ENCODE measurements around the gene DPM2.

Gene DPM2

GRCh38 chr9:127945338-127945737 lies 7.7 kb upstream of the DPM2 start:
- Mint-ChIP-seq H3K4me3 (no peak overlapping the region), H3K27ac (ENCODE audit: low read depth) (no peak overlapping the region), H3K27me3 (no peaks in the 10 kb centered on the region), H3K9me3 (no peaks in the 10 kb centered on the region), H3K4me1 (peaks cover 28% of the 10 kb centered on the region), H3K36me3 (ENCODE audit: insufficient read depth) (peaks cover 40% of the 10 kb centered on the region)
- DNase-seq (ENCODE audit: low spot score in 2 of 2) (no peak), ATAC-seq (replicated peaks; ENCODE audit: extremely low read depth, poor library complexity, severe bottlenecking) (no peak)

GRCh38 chr9:127944586-127945218 lies 7.0 kb upstream of the DPM2 start:
- no peak overlapping the region for H3K4me3 Mint-ChIP-seq
- ATAC-seq (replicated peaks; ENCODE audit: extremely low read depth, poor library complexity, severe bottlenecking) (no peak), DNase-seq (ENCODE audit: low spot score in 2 of 2) (no peak)
- H3K9me3 Mint-ChIP-seq, result no peaks in the 10 kb centered on the region
- H3K27me3 Mint-ChIP-seq, result no peaks in the 10 kb centered on the region
- H3K27ac Mint-ChIP-seq (ENCODE audit: low read depth), result no peak overlapping the region
- H3K4me1 Mint-ChIP-seq, result peaks cover 24% of the 10 kb centered on the region
- peaks cover 41% of the 10 kb centered on the region for H3K36me3 Mint-ChIP-seq (ENCODE audit: insufficient read depth)

- DNase-seq (ENCODE audit: low spot score in 2 of 2), result peak; percentile 48 to 58
- H3K27ac Mint-ChIP-seq (ENCODE audit: low read depth), result peak overlapping the region; percentile 68
- H3K9me3 Mint-ChIP-seq, result no peaks in the 10 kb centered on the region
- peaks cover 22% of the 10 kb centered on the region for H3K4me1 Mint-ChIP-seq
- H3K27me3 Mint-ChIP-seq, result no peaks in the 10 kb centered on the region
- peak; percentile 79 for ATAC-seq (replicated peaks; ENCODE audit: extremely low read depth, poor library complexity, severe bottlenecking)
- H3K4me3 Mint-ChIP-seq, result peak overlapping the region; percentile 20
- H3K36me3 Mint-ChIP-seq (ENCODE audit: insufficient read depth), result peaks cover 44% of the 10 kb centered on the region
Measured at GRCh38 chr9:127943731-127944144, 6.1 kb upstream of the DPM2 start.

- H3K27ac Mint-ChIP-seq (ENCODE audit: low read depth), result peak overlapping the region; percentile 42
- H3K27me3 Mint-ChIP-seq, result no peaks in the 10 kb centered on the region
Measured at GRCh38 chr9:127943011-127943662, 5.5 kb upstream of the DPM2 start.

GRCh38 chr9:127942216-127943010 lies 4.8 kb upstream of the DPM2 start:
- ATAC-seq (replicated peaks; ENCODE audit: extremely low read depth, poor library complexity, severe bottlenecking) (peak; percentile 40), DNase-seq (ENCODE audit: low spot score in 2 of 2) (peak in 1 of 2 donors; percentile 35)
- Mint-ChIP-seq H3K27me3 (no peaks in the 10 kb centered on the region), H3K9me3 (no peaks in the 10 kb centered on the region), H3K4me1 (peaks cover 24% of the 10 kb centered on the region), H3K27ac (ENCODE audit: low read depth) (peak overlapping the region; percentile 42), H3K4me3 (peak overlapping the region; percentile 2), H3K36me3 (ENCODE audit: insufficient read depth) (peaks cover 46% of the 10 kb centered on the region)

More at GRCh38 chr9:127943011-127943662, 5.5 kb upstream of the DPM2 start:
- H3K4me1 Mint-ChIP-seq, result peaks cover 17% of the 10 kb centered on the region
- peaks cover 44% of the 10 kb centered on the region for H3K36me3 Mint-ChIP-seq (ENCODE audit: insufficient read depth)
- no peaks in the 10 kb centered on the region for H3K9me3 Mint-ChIP-seq
- no peak for ATAC-seq (replicated peaks; ENCODE audit: extremely low read depth, poor library complexity, severe bottlenecking)
- no peak for DNase-seq (ENCODE audit: low spot score in 2 of 2)
- peak overlapping the region; percentile 2 for H3K4me3 Mint-ChIP-seq

- no peak for DNase-seq (ENCODE audit: low spot score in 2 of 2)
- Mint-ChIP-seq H3K36me3 (ENCODE audit: insufficient read depth) (peaks cover 45% of the 10 kb centered on the region), H3K27ac (ENCODE audit: low read depth) (no peak overlapping the region), H3K9me3 (no peaks in the 10 kb centered on the region), H3K4me1 (peaks cover 30% of the 10 kb centered on the region), H3K4me3 (no peak overlapping the region), H3K27me3 (no peaks in the 10 kb centered on the region)
- no peak for ATAC-seq (replicated peaks; ENCODE audit: extremely low read depth, poor library complexity, severe bottlenecking)
Measured at GRCh38 chr9:127941961-127942215, 4.2 kb upstream of the DPM2 start.

- ATAC-seq (replicated peaks; ENCODE audit: extremely low read depth, poor library complexity, severe bottlenecking), result no peak
- no peak overlapping the region for H3K4me3 Mint-ChIP-seq
- DNase-seq (ENCODE audit: low spot score in 2 of 2), result no peak
- H3K27ac Mint-ChIP-seq (ENCODE audit: low read depth), result no peak overlapping the region
- H3K9me3 Mint-ChIP-seq, result no peaks in the 10 kb centered on the region
- H3K27me3 Mint-ChIP-seq, result no peaks in the 10 kb centered on the region
- peaks cover 43% of the 10 kb centered on the region for H3K36me3 Mint-ChIP-seq (ENCODE audit: insufficient read depth)
- peaks cover 35% of the 10 kb centered on the region for H3K4me1 Mint-ChIP-seq
Measured at GRCh38 chr9:127941062-127941960, 3.7 kb upstream of the DPM2 start.

GRCh38 chr9:127940593-127940992 lies 2.9 kb upstream of the DPM2 start:
- H3K36me3 Mint-ChIP-seq (ENCODE audit: insufficient read depth), result peaks cover 47% of the 10 kb centered on the region
- ATAC-seq (replicated peaks; ENCODE audit: extremely low read depth, poor library complexity, severe bottlenecking), result no peak
- no peak overlapping the region for H3K27ac Mint-ChIP-seq (ENCODE audit: low read depth)
- no peaks in the 10 kb centered on the region for H3K27me3 Mint-ChIP-seq
- H3K4me1 Mint-ChIP-seq, result peaks cover 43% of the 10 kb centered on the region
- DNase-seq (ENCODE audit: low spot score in 2 of 2), result no peak
- no peak overlapping the region for H3K4me3 Mint-ChIP-seq
- H3K9me3 Mint-ChIP-seq, result no peaks in the 10 kb centered on the region

GRCh38 chr9:127938298-127938690 lies 640 bp upstream of the DPM2 start:
- peaks cover 42% of the 10 kb centered on the region for H3K36me3 Mint-ChIP-seq (ENCODE audit: insufficient read depth)
- H3K4me3 Mint-ChIP-seq, result peak overlapping the region; percentile 85

GRCh38 chr9:127937056-127937387 lies 632 bp downstream of the DPM2 start:
- H3K4me3 Mint-ChIP-seq, result peak overlapping the region; percentile 85
- peak overlapping the region; percentile 87 for H3K27ac Mint-ChIP-seq (ENCODE audit: low read depth)
- peaks cover 40% of the 10 kb centered on the region for H3K4me1 Mint-ChIP-seq
- H3K36me3 Mint-ChIP-seq (ENCODE audit: insufficient read depth), result peaks cover 32% of the 10 kb centered on the region
- no peaks in the 10 kb centered on the region for H3K9me3 Mint-ChIP-seq
- ATAC-seq (replicated peaks; ENCODE audit: extremely low read depth, poor library complexity, severe bottlenecking), result no peak
- no peak for DNase-seq (ENCODE audit: low spot score in 2 of 2)
- no peaks in the 10 kb centered on the region for H3K27me3 Mint-ChIP-seq

More at GRCh38 chr9:127938298-127938690, 640 bp upstream of the DPM2 start:
- DNase-seq (ENCODE audit: low spot score in 2 of 2), result no peak
- no peak for ATAC-seq (replicated peaks; ENCODE audit: extremely low read depth, poor library complexity, severe bottlenecking)
- Mint-ChIP-seq H3K9me3 (no peaks in the 10 kb centered on the region), H3K4me1 (peaks cover 48% of the 10 kb centered on the region), H3K27me3 (no peaks in the 10 kb centered on the region), H3K27ac (ENCODE audit: low read depth) (peak overlapping the region; percentile 87)

GRCh38 chr9:127936347-127936852 lies 1.3 kb downstream of the DPM2 start:
- Mint-ChIP-seq H3K27ac (ENCODE audit: low read depth) (peak overlapping the region; percentile 87), H3K27me3 (no peaks in the 10 kb centered on the region), H3K36me3 (ENCODE audit: insufficient read depth) (peaks cover 32% of the 10 kb centered on the region), H3K9me3 (no peaks in the 10 kb centered on the region), H3K4me3 (peak overlapping the region; percentile 85), H3K4me1 (peaks cover 43% of the 10 kb centered on the region)
- no peak for ATAC-seq (replicated peaks; ENCODE audit: extremely low read depth, poor library complexity, severe bottlenecking)
- no peak for DNase-seq (ENCODE audit: low spot score in 2 of 2)

- H3K4me1 Mint-ChIP-seq, result peaks cover 47% of the 10 kb centered on the region
- H3K27me3 Mint-ChIP-seq, result no peaks in the 10 kb centered on the region
Measured at GRCh38 chr9:127935765-127936221, 1.9 kb downstream of the DPM2 start.

More at GRCh38 chr9:127935765-127936221, 1.9 kb downstream of the DPM2 start:
- Mint-ChIP-seq H3K4me3 (peak overlapping the region; percentile 85), H3K27ac (ENCODE audit: low read depth) (peak overlapping the region; percentile 87), H3K9me3 (no peaks in the 10 kb centered on the region), H3K36me3 (ENCODE audit: insufficient read depth) (peaks cover 30% of the 10 kb centered on the region)
- no peak for ATAC-seq (replicated peaks; ENCODE audit: extremely low read depth, poor library complexity, severe bottlenecking)
- DNase-seq (ENCODE audit: low spot score in 2 of 2), result no peak
